Spinal cord (tissue), 10 donors: ENCODE measurements around the gene TPM3. TPM values are rescaled to one million over a fixed set of nuclear protein-coding genes. Genes with fewer than 3 reads are reported as not detected.
"Not testable (repeated sequence)": the region's sequence is repeated elsewhere in the genome, so short reads cannot be mapped to it uniquely, and the experiment has no call there.

ENCODE experiments used
- DNase-seq, 6 donors: peaks; one replicate each; pipeline versions ENCODE4 v3.0.0 to v3.0.0-alpha.2; 2013 to 2015; ENCODE audit warnings: low spot score in 6 of 6, low read depth in 4 of 6
- H3K27ac ChIP-seq: one replicate; pipeline ENCODE4 v1.5.1; 2013; ENCODE audit warnings: low read depth, low read length, control low read depth
- H3K27me3 ChIP-seq: one replicate; pipeline ENCODE4 v1.6.1; 2013; ENCODE audit warnings: low read length; ENCODE audit not compliant: control insufficient read depth, insufficient read depth
- H3K36me3 ChIP-seq: one replicate; pipeline ENCODE4 v1.6.1; 2013; ENCODE audit warnings: low read length; ENCODE audit not compliant: control insufficient read depth, insufficient read depth
- H3K4me1 ChIP-seq: one replicate; pipeline ENCODE4 v1.6.1; 2013; ENCODE audit warnings: low read length; ENCODE audit not compliant: control insufficient read depth, insufficient read depth
- H3K4me3 ChIP-seq: one replicate; pipeline ENCODE4 v1.5.1; 2013; ENCODE audit warnings: low read depth, low read length, control low read depth
- H3K9me3 ChIP-seq: one replicate; pipeline ENCODE4 v1.6.1; 2013; ENCODE audit warnings: low read length; ENCODE audit not compliant: control insufficient read depth, insufficient read depth
- WGBS: methylation state at CpG from one replicate; pipeline ENCODE4 v1.1.5; 2013; ENCODE audit warnings: missing lambda C conversion rate; ENCODE audit not compliant: insufficient coverage; 5-methylcytosine and 5-hydroxymethylcytosine counted together
- long read RNA-seq, 4 donors: transcript quantifications; one replicate each; lab custom pipeline, GENCODE V29; 2026
- polyA plus RNA-seq, 2 donors: library from polyadenylated mRNA; unstranded; fragments of 120-200 nt; gene quantifications; one replicate each; pipeline ENCODE4 v1.2.1, GENCODE V29; 2013; ENCODE audit not compliant: insufficient read length in 2 of 2
- total RNA-seq, 2 donors: library from RNA; depleted of rRNA in 1 of 2; stranded (reverse); fragments of 120-200 nt in 1 of 2; fragments of >200 nt in 1 of 2; gene quantifications; one replicate each; pipeline versions ENCODE4 v1.2.3 to v1.2.4, GENCODE V29; 2013 to 2014
- donor health status: healthy.

Gene TPM3
- total RNA-seq, result 100 to 1,000 TPM; 147 to 235 TPM
- 100 to 1,000 TPM; 191 to 194 TPM for polyA plus RNA-seq
- long read RNA-seq, donor 1, transcript TPM3-212 (8 exons, 3,131 nt), result major isoform, 41 of 202 reads
- long read RNA-seq, donor 1, transcript TPM3-204 (8 exons, 1,088 nt), result minor isoform, 6 of 202 reads
- long read RNA-seq, donor 1, transcript TPM3-206 (8 exons, 2,108 nt), result minor isoform, 14 of 202 reads
- long read RNA-seq, donor 1, partial matches to known transcripts, result 128 of 202 reads
- long read RNA-seq, donor 1, other reads (novel, unspliced or antisense), result 6 of 202 reads
- long read RNA-seq, donor 2, transcript TPM3-204 (8 exons, 1,088 nt), result minor isoform, 7 of 40 reads
- long read RNA-seq, donor 2, transcript TPM3-212 (8 exons, 3,131 nt), result major isoform, 13 of 40 reads
- long read RNA-seq, donor 2, partial matches to known transcripts, result 14 of 40 reads
- long read RNA-seq, donor 2, other reads (novel, unspliced or antisense), result 0 of 40 reads
- long read RNA-seq, donor 3, transcript TPM3-206 (8 exons, 2,108 nt), result minor isoform, 5 of 78 reads
- long read RNA-seq, donor 3, transcript TPM3-212 (8 exons, 3,131 nt), result major isoform, 19 of 78 reads
- long read RNA-seq, donor 3, partial matches to known transcripts, result 48 of 78 reads
- long read RNA-seq, donor 3, other reads (novel, unspliced or antisense), result 0 of 78 reads
- long read RNA-seq, donor 4, transcript TPM3-213 (4 exons, 2,147 nt), result minor isoform, 10 of 291 reads
- long read RNA-seq, donor 4, transcript TPM3-212 (8 exons, 3,131 nt), result major isoform, 92 of 291 reads
- long read RNA-seq, donor 4, partial matches to known transcripts, result 159 of 291 reads
- long read RNA-seq, donor 4, other reads (novel, unspliced or antisense), result 21 of 291 reads

DNA sequence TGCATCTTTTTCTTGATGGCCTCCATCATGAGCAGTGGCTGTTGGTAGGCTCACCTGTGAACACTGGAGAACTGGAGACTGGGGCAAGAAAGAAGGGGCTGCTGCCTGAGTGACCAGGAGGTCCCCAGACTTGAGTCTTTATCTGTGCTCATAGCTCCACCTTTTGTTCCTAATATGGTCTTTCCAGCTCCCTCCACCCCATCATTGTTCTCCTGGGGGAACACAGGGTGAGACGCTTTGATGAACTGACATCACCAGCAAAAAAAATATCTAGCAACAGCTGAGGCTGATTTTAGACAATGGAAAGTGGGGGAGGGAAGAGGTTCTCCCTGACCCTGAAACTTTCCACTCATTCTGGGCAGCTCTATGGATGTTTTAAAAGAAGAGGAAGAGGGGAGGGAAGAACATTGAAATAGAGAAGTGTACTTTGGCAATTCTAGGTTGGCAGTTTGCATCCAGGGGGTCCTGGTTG, at the start of gene TPM3:
TPM3 (minus strand) TSS at position 111 of the 472 bp plus-strand sequence; CDS start at position 29, 82 bp downstream.
- no peaks in the 10 kb centered on the region for H3K4me1 ChIP-seq
- H3K9me3 ChIP-seq, result no peaks in the 10 kb centered on the region
- no peak for DNase-seq
- WGBS, result no CpG with 5 or more reads among the region's 1 CpG
- H3K4me3 ChIP-seq, result no peak within 1 kb of the TSS
- H3K27me3 ChIP-seq, result peaks cover 8% of the 10 kb centered on the region
- H3K27ac ChIP-seq, result no peak within 1 kb of the TSS
- H3K36me3 ChIP-seq, result no peaks in the 10 kb centered on the region

DNA sequence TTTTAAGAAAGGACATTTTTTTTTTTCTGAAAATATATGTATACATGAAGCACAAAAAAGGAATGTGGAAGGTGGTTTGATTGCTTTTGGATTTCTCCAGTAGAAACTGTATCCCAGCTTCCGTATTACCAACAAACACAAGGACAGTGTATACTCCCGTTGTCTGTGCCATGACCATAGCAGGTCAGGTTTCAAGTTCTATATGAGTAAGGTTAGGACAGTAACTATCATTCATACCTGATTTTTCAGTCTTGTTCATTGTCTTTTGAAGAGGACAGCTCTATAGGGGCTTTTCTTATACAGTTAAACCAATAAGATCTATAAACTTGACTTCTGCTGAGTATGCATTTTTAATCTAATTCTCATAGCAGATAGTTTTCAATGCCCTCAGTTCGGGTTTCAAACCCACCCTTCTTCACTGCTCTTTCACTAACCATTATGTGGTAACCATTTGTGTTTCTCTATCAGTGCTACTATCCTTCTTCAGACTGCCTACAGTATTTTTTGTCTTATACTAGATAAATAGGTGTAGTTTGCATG, 48.5 kb upstream of the TPM3 start:
- no peaks in the 10 kb centered on the region for H3K4me1 ChIP-seq
- no peak for DNase-seq
- H3K4me3 ChIP-seq, result no peak overlapping the region
- peaks cover 46% of the 10 kb centered on the region for H3K36me3 ChIP-seq
- no peaks in the 10 kb centered on the region for H3K9me3 ChIP-seq
- H3K27me3 ChIP-seq, result no peaks in the 10 kb centered on the region
- no peak overlapping the region for H3K27ac ChIP-seq
- no CpG with 5 or more reads among the region's 3 CpGs for WGBS

DNA sequence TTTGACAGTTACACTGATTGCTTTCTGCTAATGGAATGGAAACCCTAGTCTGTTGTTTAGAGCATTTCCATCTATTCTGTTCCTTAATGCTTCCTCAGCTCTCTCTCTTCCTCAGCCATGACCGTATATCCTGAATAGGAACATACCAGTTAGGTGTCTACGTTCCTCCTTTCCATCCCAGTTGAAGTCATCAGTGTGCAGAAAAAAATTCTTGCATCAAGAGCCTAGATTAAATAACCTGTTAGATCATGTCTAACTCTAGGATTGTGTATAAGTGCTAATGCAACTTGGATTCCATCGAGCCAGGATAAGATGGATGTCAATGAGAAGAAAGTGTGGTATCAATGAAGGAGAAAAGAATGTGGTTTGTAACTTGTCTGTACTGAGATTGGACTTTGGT, 47.6 kb upstream of the TPM3 start:
- Histone ChIP-seq H3K9me3 (no peaks in the 10 kb centered on the region), H3K27me3 (no peaks in the 10 kb centered on the region), H3K4me3 (no peak overlapping the region), H3K27ac (no peak overlapping the region), H3K36me3 (peaks cover 46% of the 10 kb centered on the region), H3K4me1 (no peaks in the 10 kb centered on the region)
- DNase-seq, result no peak
- 83% methylated on average over 2 of the region's 3 CpGs for WGBS

DNA sequence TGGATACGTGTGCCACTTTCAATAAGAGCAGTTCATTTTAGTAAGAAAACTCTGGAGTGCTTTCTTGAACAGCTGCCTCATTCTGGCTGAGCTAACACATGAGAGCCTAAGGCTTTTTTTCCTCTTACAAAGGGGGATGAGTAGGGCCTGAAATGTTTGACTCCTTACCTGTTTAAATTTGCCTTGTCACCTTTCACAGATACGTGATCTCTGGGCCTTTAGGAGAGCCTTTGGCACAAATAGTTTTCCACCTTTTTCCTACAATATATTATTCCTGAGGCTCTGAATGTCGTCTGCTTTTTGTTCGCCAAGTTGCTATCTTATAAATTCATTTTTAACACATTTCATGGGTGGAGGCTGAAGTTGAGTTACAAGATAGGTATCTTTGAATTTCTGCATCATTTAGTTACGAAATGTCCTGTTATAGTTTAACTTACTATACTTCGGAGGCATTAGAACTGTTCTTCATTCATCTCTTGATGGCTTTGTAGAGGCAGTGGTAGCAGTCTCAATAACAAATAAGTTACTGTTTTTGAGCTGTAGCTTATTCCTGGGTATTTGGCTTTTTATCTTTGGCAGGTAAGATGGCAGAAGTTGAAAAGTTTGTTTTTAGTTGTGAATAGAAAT, 46.1 kb upstream of the TPM3 start:
- H3K36me3 ChIP-seq, result peaks cover 45% of the 10 kb centered on the region
- no peaks in the 10 kb centered on the region for H3K9me3 ChIP-seq
- DNase-seq, result no peak
- H3K27me3 ChIP-seq, result no peaks in the 10 kb centered on the region
- no peak overlapping the region for H3K27ac ChIP-seq
- WGBS, result 95% methylated on average over 3 of the region's 6 CpGs
- no peak overlapping the region for H3K4me3 ChIP-seq
- no peaks in the 10 kb centered on the region for H3K4me1 ChIP-seq

DNA sequence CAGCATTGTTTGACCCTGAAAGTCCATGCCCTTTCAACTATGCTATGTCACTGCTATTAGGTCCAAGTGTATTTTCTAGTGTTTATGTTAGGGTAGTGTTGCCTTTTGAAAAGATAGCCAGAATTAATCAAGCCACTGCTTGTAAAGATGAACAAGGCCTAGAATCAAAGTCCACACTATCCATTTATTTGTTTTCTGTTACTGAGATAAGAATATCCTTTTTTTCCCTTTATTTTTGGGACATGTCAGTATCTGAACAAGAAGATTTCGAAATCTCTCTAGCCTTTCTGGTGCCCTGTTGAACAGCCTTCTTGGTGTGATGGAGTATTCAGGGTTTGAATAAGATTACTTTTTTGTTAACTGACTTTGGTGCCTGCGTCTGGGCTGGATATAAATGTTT, 45.5 kb upstream of the TPM3 start:
- 100% methylated on average over 2 of the region's 2 CpGs for WGBS

DNA sequence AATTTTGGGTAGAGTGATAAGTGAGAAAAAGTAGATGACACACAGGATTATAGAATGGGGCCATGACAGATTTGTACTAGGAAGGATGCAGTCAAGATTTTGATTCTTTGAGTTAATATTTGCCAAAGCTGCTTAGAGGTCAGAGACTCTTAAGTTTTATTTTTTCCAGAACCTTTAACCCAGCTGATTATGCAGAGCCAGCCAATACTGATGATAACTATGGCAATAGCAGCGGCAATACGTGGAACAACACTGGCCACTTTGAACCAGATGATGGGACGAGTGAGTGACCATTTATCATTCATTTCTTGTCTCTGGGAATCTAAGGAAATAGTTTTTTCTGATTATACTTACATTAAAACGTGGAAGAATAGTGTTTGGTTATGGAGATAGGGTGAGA, 45.0 kb upstream of the TPM3 start:
- Histone ChIP-seq H3K27me3 (no peaks in the 10 kb centered on the region), H3K27ac (no peak overlapping the region), H3K9me3 (no peaks in the 10 kb centered on the region), H3K4me1 (no peaks in the 10 kb centered on the region), H3K36me3 (peaks cover 53% of the 10 kb centered on the region), H3K4me3 (no peak overlapping the region)
- no CpG with 5 or more reads among the region's 4 CpGs for WGBS
- DNase-seq, result no peak

More for the DNA sequence above, 45.5 kb upstream of the TPM3 start:
- no peak overlapping the region for H3K4me3 ChIP-seq
- no peak for DNase-seq
- H3K9me3 ChIP-seq, result no peaks in the 10 kb centered on the region
- H3K27ac ChIP-seq, result no peak overlapping the region
- no peaks in the 10 kb centered on the region for H3K27me3 ChIP-seq
- no peaks in the 10 kb centered on the region for H3K4me1 ChIP-seq
- H3K36me3 ChIP-seq, result peaks cover 47% of the 10 kb centered on the region

DNA sequence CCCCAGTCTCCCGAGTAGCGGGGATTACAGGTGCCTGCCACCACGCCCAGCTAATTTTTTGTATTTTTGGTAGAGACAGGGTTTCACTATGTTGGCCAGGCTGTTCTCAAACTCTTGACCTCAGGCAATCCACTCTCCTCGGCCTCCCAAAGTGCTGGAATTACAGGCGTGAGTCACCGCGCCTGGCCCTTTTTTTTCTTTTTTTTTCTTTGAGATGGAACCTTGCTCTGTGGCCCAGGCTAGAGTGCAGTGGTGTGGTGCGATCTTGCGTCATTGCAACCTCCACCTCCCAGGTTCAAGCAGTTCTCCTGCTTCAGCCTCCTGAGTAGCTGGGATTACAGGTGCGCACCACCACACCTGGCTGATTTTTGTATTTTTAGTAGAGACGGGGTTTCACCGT, 41.2 kb upstream of the TPM3 start:
- H3K9me3 ChIP-seq, DNase-seq, H3K27me3 ChIP-seq, H3K4me1 ChIP-seq, H3K4me3 ChIP-seq, H3K27ac ChIP-seq: not testable (repeated sequence)
- H3K36me3 ChIP-seq, result peaks cover 69% of the 10 kb centered on the region
- WGBS, result 95% methylated on average over 4 of the region's 12 CpGs

DNA sequence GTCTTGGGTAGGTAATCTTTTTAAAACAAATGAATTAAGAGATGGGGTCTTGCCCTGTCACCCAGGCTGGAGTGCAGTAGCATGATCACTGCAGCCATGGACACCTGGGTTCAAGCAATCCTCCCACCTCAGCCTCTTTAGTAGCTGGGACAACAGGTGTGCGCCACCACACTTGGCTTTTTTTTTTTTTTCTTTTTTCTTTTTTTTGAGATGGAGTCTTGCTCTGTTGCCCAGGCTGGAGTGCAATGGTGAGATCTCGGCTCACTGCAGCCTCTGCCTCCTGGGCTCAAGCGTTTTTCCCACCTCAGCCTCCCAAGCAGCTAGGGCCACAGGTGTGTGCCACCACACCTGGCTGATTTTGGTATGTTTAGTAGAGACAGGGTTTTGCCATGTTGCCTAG, 39.2 kb upstream of the TPM3 start:
- H3K27me3 ChIP-seq, DNase-seq, H3K4me1 ChIP-seq, H3K27ac ChIP-seq, H3K9me3 ChIP-seq, H3K4me3 ChIP-seq: not testable (repeated sequence)
- no CpG with 5 or more reads among the region's 3 CpGs for WGBS
- peaks cover 72% of the 10 kb centered on the region for H3K36me3 ChIP-seq

DNA sequence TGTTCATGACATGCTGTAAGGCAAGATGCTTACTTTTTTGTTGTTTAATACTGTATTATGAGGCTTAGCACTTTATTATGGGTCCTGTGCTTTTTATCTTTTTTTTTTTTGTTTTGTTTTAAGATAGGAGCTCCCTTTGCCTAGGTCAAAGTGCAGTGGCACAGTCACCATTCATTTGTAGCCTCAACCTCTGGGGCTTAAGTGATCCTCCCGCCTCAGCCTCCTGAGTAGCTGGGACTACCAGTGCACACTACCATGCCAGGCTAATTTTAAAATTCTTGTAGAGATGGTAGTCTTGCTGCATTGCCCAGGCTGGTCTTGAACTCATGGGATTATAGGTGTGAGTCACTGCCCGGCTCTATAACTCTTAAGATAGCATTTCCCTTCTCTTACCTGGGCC, 33.5 kb upstream of the TPM3 start:
- no CpG with 5 or more reads among the region's 2 CpGs for WGBS
- H3K27me3 ChIP-seq, result no peaks in the 10 kb centered on the region
- H3K4me1 ChIP-seq, result no peaks in the 10 kb centered on the region
- peaks cover 35% of the 10 kb centered on the region for H3K36me3 ChIP-seq
- no peak for DNase-seq
- no peaks in the 10 kb centered on the region for H3K9me3 ChIP-seq
- H3K4me3 ChIP-seq, result no peak overlapping the region
- H3K27ac ChIP-seq, result no peak overlapping the region
